GM08714 (cell line): ENCODE results near the gene KLHL6.
"Not testable (repeated sequence)": the region's sequence is repeated elsewhere in the genome, so short reads cannot be mapped to it uniquely, and the experiment has no call there.

Experiments
- H3K4me3 ChIP-seq: fragments of 200-500 bp; sonication (Bioruptor generic); 2 replicates; pipeline ENCODE4 v1.5.1; 2014; ENCODE audit warnings: mild to moderate bottlenecking, low read length, inconsistent platforms
- ZNF274 ChIP-seq: IDR thresholded peaks from 2 replicates; pipeline ENCODE4 v1.6.1; 2012; ENCODE audit warnings: mild to moderate bottlenecking, low read depth, low read length

Gene KLHL6

GRCh38 chr3:183448369-183449128 lies 107.0 kb downstream of the KLHL6 start:
- TF ChIP-seq ZNF274 = no peak
- H3K4me3 ChIP-seq = peak overlapping the region; percentile 63; the same call in 1 of the 2 replicates

- TF ChIP-seq ZNF274 = no peak
- peak overlapping the region; percentile 63 for H3K4me3 ChIP-seq
Measured at GRCh38 chr3:183447206-183448001, 108.1 kb downstream of the KLHL6 start.

GRCh38 chr3:183446838-183447205 lies 108.7 kb downstream of the KLHL6 start:
- TF ChIP-seq ZNF274 = no peak
- peak overlapping the region; percentile 63 for H3K4me3 ChIP-seq

- no peak for TF ChIP-seq ZNF274
- no peak overlapping the region for H3K4me3 ChIP-seq
Measured at GRCh38 chr3:183444748-183445147, 110.8 kb downstream of the KLHL6 start.

GRCh38 chr3:183443395-183444385 lies 111.8 kb downstream of the KLHL6 start:
- TF ChIP-seq ZNF274 = no peak
- no peak overlapping the region for H3K4me3 ChIP-seq

GRCh38 chr3:183442994-183443393 lies 112.5 kb downstream of the KLHL6 start:
- H3K4me3 ChIP-seq = no peak overlapping the region
- TF ChIP-seq ZNF274 = no peak

GRCh38 chr3:183440521-183440920 lies 115.0 kb downstream of the KLHL6 start:
- H3K4me3 ChIP-seq = not testable (repeated sequence)

- no peak overlapping the region for H3K4me3 ChIP-seq
- TF ChIP-seq ZNF274 = no peak
Measured at GRCh38 chr3:183439515-183439914, 116.0 kb downstream of the KLHL6 start.

- TF ChIP-seq ZNF274 = no peak
- no peak overlapping the region for H3K4me3 ChIP-seq
Measured at GRCh38 chr3:183438735-183439134, 116.8 kb downstream of the KLHL6 start.

GRCh38 chr3:183437666-183438564 lies 117.6 kb downstream of the KLHL6 start:
- H3K4me3 ChIP-seq = no peak overlapping the region
- no peak for TF ChIP-seq ZNF274
